ENCODE data around the gene LYPLA2. TPM values are rescaled to one million over a fixed set of nuclear protein-coding genes. Genes with fewer than 3 reads are reported as not detected.
A peak's percentile ranks its signal among the peaks of the same experiment; 100 is the strongest.
"Not testable (repeated sequence)": the region's sequence is repeated elsewhere in the genome, so short reads cannot be mapped to it uniquely, and the experiment has no call there.

Gene LYPLA2
- total RNA-seq, 4 donors from 2014 or later = 4.6 to 33.5 (median 20.3) TPM

DNA sequence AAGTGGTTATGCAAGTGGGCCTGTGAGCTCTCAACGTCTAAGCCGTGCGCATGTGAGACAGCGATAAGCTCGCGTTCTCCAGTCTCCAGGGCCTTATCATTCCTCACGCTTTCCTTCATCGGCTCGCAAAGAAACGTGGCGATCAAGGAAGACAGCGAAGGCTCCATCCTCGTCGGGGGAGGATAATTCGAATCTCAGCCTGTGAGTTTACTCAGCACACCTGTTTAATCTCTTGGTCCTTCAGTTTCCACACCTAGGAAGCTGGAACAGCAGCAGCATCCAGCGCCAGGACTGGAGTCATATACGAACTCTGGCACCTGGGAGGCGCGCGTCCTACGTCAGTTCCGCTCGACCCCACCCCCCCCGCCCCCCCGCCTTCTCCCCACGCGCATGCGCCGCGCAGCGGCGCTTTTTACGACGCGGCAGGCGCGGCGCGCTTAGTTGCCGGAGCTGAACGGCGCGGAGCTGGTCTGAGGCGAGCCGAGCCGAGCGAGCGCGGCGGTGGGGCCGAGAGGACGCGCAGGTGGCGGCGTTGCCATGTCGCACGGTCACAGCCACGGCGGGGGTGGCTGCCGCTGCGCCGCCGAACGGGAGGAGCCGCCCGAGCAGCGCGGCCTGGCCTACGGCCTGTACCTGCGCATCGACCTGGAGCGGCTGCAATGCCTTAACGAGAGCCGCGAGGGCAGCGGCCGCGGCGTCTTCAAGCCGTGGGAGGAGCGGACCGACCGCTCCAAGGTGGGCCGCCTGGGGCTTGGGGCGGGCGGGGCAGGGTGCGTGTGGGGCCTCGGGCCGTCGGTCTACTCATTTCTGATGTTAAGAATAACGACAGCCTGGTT lies 12.7 kb upstream of the LYPLA2 start, which contains the start of gene PITHD1:
PITHD1 (plus strand) TSS at position 440 of the 836 bp plus-strand sequence; CDS start at position 538, 98 bp downstream.
- peak; percentile 77 to 83 for DNase-seq
- peak within 1 kb of the TSS; percentile 44 to 96 for H3K4me3 ChIP-seq
- TF ChIP-seq POLR2A (IDR thresholded peaks at IDR 0.05) = peak; percentile 66 to 92
- TF ChIP-seq, protein P1, sequence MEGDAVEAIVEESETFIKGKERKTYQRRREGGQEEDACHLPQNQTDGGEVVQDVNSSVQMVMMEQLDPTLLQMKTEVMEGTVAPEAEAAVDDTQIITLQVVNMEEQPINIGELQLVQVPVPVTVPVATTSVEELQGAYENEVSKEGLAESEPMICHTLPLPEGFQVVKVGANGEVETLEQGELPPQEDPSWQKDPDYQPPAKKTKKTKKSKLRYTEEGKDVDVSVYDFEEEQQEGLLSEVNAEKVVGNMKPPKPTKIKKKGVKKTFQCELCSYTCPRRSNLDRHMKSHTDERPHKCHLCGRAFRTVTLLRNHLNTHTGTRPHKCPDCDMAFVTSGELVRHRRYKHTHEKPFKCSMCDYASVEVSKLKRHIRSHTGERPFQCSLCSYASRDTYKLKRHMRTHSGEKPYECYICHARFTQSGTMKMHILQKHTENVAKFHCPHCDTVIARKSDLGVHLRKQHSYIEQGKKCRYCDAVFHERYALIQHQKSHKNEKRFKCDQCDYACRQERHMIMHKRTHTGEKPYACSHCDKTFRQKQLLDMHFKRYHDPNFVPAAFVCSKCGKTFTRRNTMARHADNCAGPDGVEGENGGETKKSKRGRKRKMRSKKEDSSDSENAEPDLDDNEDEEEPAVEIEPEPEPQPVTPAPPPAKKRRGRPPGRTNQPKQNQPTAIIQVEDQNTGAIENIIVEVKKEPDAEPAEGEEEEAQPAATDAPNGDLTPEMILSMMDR (IDR thresholded peaks at IDR 0.05) = peak in 1 of 4 experiments; percentile 19
- no peaks in the 10 kb centered on the region for H3K36me3 ChIP-seq
- H3K27ac ChIP-seq = peak within 1 kb of the TSS; percentile 88 to 93
- H3K4me1 ChIP-seq = peaks cover 0 to 6% of the 10 kb centered on the region in 2 donors
- no peaks in the 10 kb centered on the region for H3K27me3 ChIP-seq
- no peaks in the 10 kb centered on the region for H3K9me3 ChIP-seq
- intact Hi-C loops (cut with DNase I; ENCODE audit: low total_unique reads) = no loop called here

DNA sequence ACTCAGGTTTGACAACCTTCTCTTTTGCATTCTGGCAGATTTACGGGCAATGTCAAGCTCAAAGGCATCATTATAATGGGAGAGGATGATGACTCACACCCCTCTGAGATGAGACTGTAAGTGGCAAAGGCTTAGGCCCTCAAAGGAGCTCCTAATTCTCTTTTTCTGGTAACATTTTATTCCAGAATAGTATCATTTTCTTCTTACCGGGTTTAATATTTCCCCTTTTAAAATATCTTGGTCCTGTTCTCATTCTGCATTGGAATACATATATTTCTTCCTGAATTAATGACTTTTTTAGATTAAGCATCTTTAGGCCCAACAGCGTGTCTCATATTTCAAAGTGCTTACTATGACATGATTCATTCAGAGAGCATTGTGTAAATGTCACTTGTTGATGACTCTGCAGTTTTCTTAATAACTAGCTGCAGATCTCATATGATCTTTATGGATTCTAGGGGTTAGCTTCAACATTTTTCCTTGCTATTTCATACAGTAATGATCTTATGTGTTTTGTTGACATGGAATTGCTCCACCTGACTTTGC lies 11.0 kb upstream of the LYPLA2 start:
- intact Hi-C loops (cut with DNase I; ENCODE audit: low total_unique reads) = no loop called here
- no peak overlapping the region for H3K4me3 ChIP-seq
- H3K27me3 ChIP-seq = no peaks in the 10 kb centered on the region
- peaks cover 0 to 6% of the 10 kb centered on the region in 2 donors for H3K4me1 ChIP-seq
- no peaks in the 10 kb centered on the region for H3K36me3 ChIP-seq
- no peaks in the 10 kb centered on the region for H3K9me3 ChIP-seq
- no peak overlapping the region for H3K27ac ChIP-seq
- no peak for DNase-seq
- TF ChIP-seq, protein P1 (IDR thresholded peaks at IDR 0.05) = no peak
- no peak for TF ChIP-seq POLR2A (IDR thresholded peaks at IDR 0.05)

DNA sequence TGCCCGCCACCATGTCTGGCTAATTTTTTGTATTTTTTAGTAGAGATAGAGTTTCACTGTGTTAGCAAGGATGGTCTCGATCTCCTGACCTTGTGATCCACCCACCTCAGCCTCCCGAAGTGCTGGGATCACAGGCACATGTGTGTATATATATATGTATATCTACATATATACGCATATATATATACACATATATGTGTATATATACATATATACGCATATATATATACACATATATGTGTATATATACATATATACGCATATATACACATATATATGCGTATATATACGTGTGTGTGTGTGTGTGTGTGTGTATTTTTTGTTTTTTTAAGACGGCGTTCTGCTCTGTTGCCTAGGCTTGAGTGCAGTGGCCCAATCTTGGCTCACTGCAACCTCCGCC lies 7.8 kb upstream of the LYPLA2 start:
- H3K4me1 ChIP-seq; H3K36me3 ChIP-seq; intact Hi-C loops (cut with DNase I; ENCODE audit: low total_unique reads); H3K4me3 ChIP-seq; H3K27me3 ChIP-seq; DNase-seq; H3K9me3 ChIP-seq; H3K27ac ChIP-seq: not testable (repeated sequence)

DNA sequence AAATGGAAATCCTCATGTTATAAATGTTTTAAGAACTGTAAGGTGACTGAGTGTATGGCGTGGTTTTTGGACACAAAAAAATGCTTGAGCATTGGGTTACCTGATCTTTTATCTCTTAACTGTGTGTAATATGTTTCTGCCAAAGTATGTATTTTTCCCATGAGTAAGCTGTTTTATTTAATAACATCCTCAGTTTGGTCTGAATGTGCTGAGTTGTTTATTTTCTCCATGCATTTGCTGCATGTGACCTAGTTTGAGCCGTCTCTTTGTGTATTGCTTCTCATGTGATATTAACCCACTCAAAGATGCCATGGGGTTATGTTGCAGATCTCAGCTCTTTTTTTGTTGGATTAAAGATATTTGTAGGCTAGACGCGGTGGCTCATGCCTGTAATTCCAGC lies 6.1 kb upstream of the LYPLA2 start:
- TF ChIP-seq POLR2A (IDR thresholded peaks at IDR 0.05) = no peak
- TF ChIP-seq, protein P1 (IDR thresholded peaks at IDR 0.05) = no peak
- Histone ChIP-seq H3K4me1 (no peaks in the 10 kb centered on the region), H3K36me3 (no peaks in the 10 kb centered on the region), H3K27me3 (no peaks in the 10 kb centered on the region), H3K27ac (no peak overlapping the region), H3K9me3 (no peaks in the 10 kb centered on the region), H3K4me3 (no peak overlapping the region)
- intact Hi-C loops (cut with DNase I; ENCODE audit: low total_unique reads) = no loop called here
- DNase-seq = no peak

DNA sequence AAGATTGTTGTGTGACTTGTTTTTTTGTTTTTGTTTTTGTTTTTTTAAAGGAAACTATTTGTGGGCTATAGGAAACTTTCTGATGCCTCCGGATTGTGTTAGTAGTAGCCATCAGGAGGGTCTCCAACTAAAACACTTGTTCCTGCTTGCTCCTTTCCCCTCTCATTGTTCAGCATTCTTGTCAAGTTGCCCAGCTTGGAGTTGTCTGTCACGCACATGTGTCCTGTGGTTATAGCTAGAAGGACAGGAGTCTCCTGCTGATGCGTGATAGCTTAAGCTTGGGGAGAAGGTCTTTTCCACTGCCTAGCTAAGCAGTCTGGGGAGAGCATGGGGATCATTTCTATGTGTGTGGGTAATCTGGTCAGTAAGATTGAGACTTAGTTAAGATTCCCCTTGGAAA lies 3.2 kb upstream of the LYPLA2 start:
- H3K4me1 ChIP-seq = peaks cover 0 to 11% of the 10 kb centered on the region in 2 donors
- H3K36me3 ChIP-seq = no peaks in the 10 kb centered on the region
- H3K4me3 ChIP-seq = no peak overlapping the region
- no peak for DNase-seq
- H3K9me3 ChIP-seq = no peaks in the 10 kb centered on the region
- intact Hi-C loops (cut with DNase I; ENCODE audit: low total_unique reads) = no loop called here
- no peaks in the 10 kb centered on the region for H3K27me3 ChIP-seq
- no peak overlapping the region for H3K27ac ChIP-seq
- TF ChIP-seq POLR2A (IDR thresholded peaks at IDR 0.05) = no peak
- TF ChIP-seq, protein P1 (IDR thresholded peaks at IDR 0.05) = no peak
